Activated T-helper 1 cell treated with anti-CD3 and anti-CD28 coated beads, Interleukin-12 subunit alpha, Interleukin-12 subunit beta, Interleukin-2, Interleukin-4 antibody, amounts not matched to agents 30 ng/mL and 10 ng/mL and 1 ng/mL, durations not matched to agents 14 hours and 24 hours and 36 hours (primary cell): ENCODE measurements around the gene LRFN4. TPM values are rescaled to one million over a fixed set of nuclear protein-coding genes. Genes with fewer than 3 reads are reported as not detected.

Experiments
- DNase-seq: peaks from one replicate; pipeline ENCODE4 v3.0.0; 2021; ENCODE audit warnings: low spot score
- H3K27ac Mint-ChIP-seq: one replicate; pipeline ENCODE4 v1.8.0; 2021; ENCODE audit warnings: mild to moderate bottlenecking, mixed read lengths
- H3K27me3 Mint-ChIP-seq: one replicate; pipeline ENCODE4 v1.8.0; 2022; ENCODE audit warnings: mild to moderate bottlenecking, moderate library complexity, mixed read lengths; ENCODE audit not compliant: insufficient read depth
- H3K36me3 Mint-ChIP-seq: one replicate; pipeline ENCODE4 v1.8.0; 2021; ENCODE audit warnings: low read depth, mixed read lengths
- H3K4me1 Mint-ChIP-seq: one replicate; pipeline ENCODE4 v1.8.0; 2021; ENCODE audit warnings: low read depth, mixed read lengths
- H3K4me3 Mint-ChIP-seq: one replicate; pipeline ENCODE4 v1.8.0; 2021; ENCODE audit warnings: mild to moderate bottlenecking, moderate library complexity, mixed read lengths
- H3K9me3 Mint-ChIP-seq: one replicate; pipeline ENCODE4 v1.8.0; 2021; ENCODE audit warnings: mixed read lengths
- intact Hi-C: fragments of 100-400 bp; cut with micrococcal nuclease; formaldehyde crosslinking; loops from one replicate; pipeline ENCODE4 v1.15.1; 2024
- total RNA-seq: library from RNA; stranded (reverse); gene quantifications from 2 replicates; pipeline ENCODE4 v1.2.3, GENCODE V29; 2022

LRFN4 gene
- total RNA-seq, 1 donor from 2014 or later: 49.6 TPM

DNA sequence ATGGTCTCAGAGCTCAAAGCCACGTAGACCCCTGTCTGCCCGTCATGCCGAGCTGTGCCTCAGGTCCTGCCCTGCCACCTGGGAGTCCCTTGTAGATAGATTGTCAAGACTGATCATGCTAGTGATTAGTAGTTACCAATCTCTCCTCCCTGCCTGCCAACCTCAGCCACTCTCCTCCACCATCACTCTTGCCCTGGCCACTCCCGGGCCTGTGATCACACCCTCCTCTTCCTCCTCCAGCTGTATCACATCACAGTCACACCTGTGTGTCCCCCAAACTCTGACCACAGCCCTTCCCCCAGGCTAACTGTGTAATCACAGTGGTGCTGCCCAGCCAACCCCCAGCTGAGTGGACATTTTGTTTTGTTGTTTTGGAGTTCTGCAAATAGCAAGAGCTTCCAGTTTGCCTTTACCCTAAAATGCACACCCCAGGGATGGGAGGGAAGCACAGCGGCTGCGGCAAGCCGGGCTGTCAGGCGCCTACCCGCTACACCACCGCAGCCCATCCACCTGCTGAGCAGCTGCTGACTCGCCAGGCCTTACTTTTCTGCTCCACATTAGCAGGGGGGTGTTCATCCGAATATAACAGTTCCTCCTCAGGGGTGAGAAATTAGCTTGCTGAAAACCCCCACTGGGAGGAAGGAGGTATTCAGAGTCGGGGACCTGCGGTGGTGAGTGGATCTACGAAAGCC is 45.8 kb downstream of the LRFN4 start:
- Mint-ChIP-seq H3K36me3 (no peaks in the 10 kb centered on the region), H3K4me1 (no peaks in the 10 kb centered on the region), H3K27ac (no peak overlapping the region), H3K27me3 (peaks cover 5% of the 10 kb centered on the region), H3K4me3 (no peak overlapping the region), H3K9me3 (no peaks in the 10 kb centered on the region)
- intact Hi-C loops: no loop called here
- no peak for DNase-seq

DNA sequence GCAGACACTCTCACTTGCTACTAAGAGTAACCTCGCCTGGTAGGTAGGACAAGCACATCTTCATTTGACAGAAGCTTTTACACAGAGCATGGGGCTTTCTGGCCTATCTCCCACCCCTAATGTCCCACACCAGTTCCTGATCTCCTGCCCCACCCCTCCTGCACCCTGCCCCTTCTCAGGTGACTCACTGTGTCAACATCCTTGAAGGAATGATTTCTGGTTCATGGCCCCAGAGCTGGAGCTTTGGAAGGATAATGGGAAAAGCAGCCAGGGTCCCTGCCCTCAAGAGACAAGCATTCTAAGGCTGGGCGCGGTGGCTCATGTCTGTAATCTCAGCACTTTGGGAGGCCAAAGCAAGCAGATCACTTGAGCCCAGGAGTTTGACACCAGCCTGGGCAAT is 47.2 kb downstream of the LRFN4 start:
- H3K4me1 Mint-ChIP-seq: no peaks in the 10 kb centered on the region
- intact Hi-C loops: no loop called here
- no peaks in the 10 kb centered on the region for H3K36me3 Mint-ChIP-seq
- H3K27ac Mint-ChIP-seq: no peak overlapping the region
- no peaks in the 10 kb centered on the region for H3K9me3 Mint-ChIP-seq
- DNase-seq: no peak
- H3K27me3 Mint-ChIP-seq: peaks cover 5% of the 10 kb centered on the region
- no peak overlapping the region for H3K4me3 Mint-ChIP-seq

DNA sequence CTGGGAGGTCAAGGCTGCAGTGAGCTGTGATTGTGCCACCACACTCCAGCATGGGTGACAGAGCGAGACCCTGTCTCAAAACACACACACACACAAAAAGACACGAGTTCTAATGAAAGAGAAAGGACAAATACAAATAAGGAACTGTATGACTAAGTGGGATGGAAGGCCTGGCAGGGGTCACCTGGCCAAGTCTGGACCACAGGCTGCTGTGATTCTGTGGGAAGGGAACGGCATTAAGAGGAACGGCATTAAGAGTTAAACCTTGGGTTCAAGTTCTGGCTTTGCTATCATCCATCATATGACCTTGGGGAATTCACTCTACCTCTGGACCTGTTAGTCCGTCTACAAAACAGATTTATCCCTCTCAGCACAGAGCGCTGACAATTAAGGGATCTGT is 47.7 kb downstream of the LRFN4 start:
- intact Hi-C loops: no loop called here
- Mint-ChIP-seq H3K4me3 (no peak overlapping the region), H3K4me1 (no peaks in the 10 kb centered on the region), H3K36me3 (no peaks in the 10 kb centered on the region), H3K27ac (no peak overlapping the region), H3K9me3 (no peaks in the 10 kb centered on the region), H3K27me3 (peaks cover 5% of the 10 kb centered on the region)
- DNase-seq: no peak

GRCh38 chr11:66904981-66905521 is 48.2 kb downstream of the LRFN4 start:
- peaks cover 5% of the 10 kb centered on the region for H3K27me3 Mint-ChIP-seq
- intact Hi-C loops: no loop called here
- no peak overlapping the region for H3K27ac Mint-ChIP-seq
- no peaks in the 10 kb centered on the region for H3K4me1 Mint-ChIP-seq
- H3K9me3 Mint-ChIP-seq: no peaks in the 10 kb centered on the region
- no peaks in the 10 kb centered on the region for H3K36me3 Mint-ChIP-seq
- DNase-seq: no peak
- H3K4me3 Mint-ChIP-seq: no peak overlapping the region

GRCh38 chr11:66905631-66906030 is 48.8 kb downstream of the LRFN4 start:
- Mint-ChIP-seq H3K27ac (no peak overlapping the region), H3K36me3 (no peaks in the 10 kb centered on the region), H3K27me3 (peaks cover 5% of the 10 kb centered on the region), H3K4me1 (no peaks in the 10 kb centered on the region), H3K9me3 (no peaks in the 10 kb centered on the region), H3K4me3 (no peak overlapping the region)
- intact Hi-C loops: no loop called here
- DNase-seq: no peak

DNA sequence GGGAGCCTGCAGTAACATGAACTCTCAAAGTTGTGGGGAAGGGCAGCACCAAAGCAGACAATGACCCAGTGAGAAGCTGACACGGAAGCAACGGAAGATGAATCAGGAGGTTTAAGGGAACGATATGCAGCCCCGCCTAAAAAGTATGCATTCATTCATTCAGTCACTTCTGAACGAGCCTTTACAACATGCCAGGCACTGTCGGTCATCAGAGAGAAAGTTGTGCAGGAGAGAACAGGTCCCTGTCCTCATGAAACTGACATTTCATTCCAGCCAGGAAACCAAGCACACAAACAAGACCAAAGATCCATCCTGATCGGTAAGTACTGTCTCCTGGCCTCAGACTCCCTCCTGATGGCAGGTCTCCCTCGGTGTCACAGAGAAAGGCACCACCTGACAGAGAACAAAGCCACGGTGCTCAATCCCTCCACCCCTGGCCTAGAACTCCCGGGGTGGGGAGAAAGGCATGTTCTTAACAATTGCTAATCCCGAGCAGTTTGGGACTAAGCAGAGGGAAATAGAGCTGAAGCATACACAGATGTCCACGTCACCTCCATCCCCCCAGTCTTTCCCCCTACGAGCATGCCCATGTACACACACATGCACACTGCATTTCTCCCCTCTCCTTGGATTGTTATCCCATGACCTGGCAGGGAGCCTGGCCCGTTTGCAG is 49.3 kb downstream of the LRFN4 start:
- H3K9me3 Mint-ChIP-seq: no peaks in the 10 kb centered on the region
- H3K36me3 Mint-ChIP-seq: no peaks in the 10 kb centered on the region
- H3K4me3 Mint-ChIP-seq: no peak overlapping the region
- DNase-seq: no peak
- peaks cover 2% of the 10 kb centered on the region for H3K27me3 Mint-ChIP-seq
- intact Hi-C loops: no loop called here
- no peaks in the 10 kb centered on the region for H3K4me1 Mint-ChIP-seq
- no peak overlapping the region for H3K27ac Mint-ChIP-seq

GRCh38 chr11:66907751-66908630 is 51.1 kb downstream of the LRFN4 start:
- H3K36me3 Mint-ChIP-seq: no peaks in the 10 kb centered on the region
- intact Hi-C loops: no loop called here
- DNase-seq: no peak
- no peak overlapping the region for H3K4me3 Mint-ChIP-seq
- no peaks in the 10 kb centered on the region for H3K4me1 Mint-ChIP-seq
- H3K27me3 Mint-ChIP-seq: peaks cover 2% of the 10 kb centered on the region
- H3K9me3 Mint-ChIP-seq: no peaks in the 10 kb centered on the region
- H3K27ac Mint-ChIP-seq: no peak overlapping the region

DNA sequence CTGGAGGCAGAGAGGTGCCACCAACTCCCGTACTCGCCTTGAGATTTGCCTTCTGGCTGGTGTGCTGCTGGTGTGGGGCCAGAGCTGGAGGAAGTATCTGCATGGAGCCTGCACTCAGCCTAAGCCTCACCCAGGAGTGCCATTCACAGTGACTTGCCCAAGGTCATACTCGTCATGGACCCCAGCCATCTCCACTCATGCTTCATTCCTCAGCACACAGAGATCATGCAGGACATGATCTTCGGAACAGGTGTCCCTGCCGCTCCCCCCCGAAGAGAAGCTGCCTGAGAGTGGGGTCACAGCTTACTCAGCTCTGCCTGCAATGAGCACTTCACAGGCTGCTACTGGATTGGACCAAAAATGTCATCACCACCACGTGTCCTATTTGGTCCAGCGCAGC is 52.3 kb downstream of the LRFN4 start:
- Mint-ChIP-seq H3K27me3 (peaks cover 2% of the 10 kb centered on the region), H3K9me3 (no peaks in the 10 kb centered on the region), H3K4me3 (no peak overlapping the region), H3K4me1 (no peaks in the 10 kb centered on the region), H3K27ac (no peak overlapping the region), H3K36me3 (no peaks in the 10 kb centered on the region)
- DNase-seq: no peak
- intact Hi-C loops: no loop called here

DNA sequence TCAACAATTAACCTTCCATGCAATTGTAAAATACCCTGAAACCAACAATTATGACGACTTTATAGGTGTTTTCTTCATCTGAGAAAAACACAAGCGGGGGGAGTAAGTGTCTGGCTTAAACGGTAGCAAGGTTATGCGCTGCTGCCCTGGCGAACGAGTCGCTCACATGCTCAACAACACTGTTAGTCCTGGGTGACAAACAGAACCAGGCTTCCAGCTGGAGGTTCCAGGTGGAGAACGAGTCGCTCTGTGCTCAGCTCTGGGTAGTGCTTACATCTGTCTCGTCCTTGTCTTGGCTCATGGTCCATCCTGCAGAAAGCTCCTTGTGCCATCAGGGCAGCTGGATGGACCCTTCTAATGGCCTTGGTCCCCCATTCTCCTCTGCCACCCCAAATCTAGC is 53.2 kb downstream of the LRFN4 start:
- no peaks in the 10 kb centered on the region for H3K9me3 Mint-ChIP-seq
- no peak overlapping the region for H3K4me3 Mint-ChIP-seq
- H3K27me3 Mint-ChIP-seq: no peaks in the 10 kb centered on the region
- intact Hi-C loops: no loop called here
- no peak overlapping the region for H3K27ac Mint-ChIP-seq
- no peaks in the 10 kb centered on the region for H3K4me1 Mint-ChIP-seq
- H3K36me3 Mint-ChIP-seq: no peaks in the 10 kb centered on the region
- no peak for DNase-seq

Other genes with a start within 250 kb of the LRFN4 start
- 198 and 200 TPM in 2 replicates for gene RBM14, start 240.4 kb upstream of the LRFN4 start, total RNA-seq
- gene RBM4, start 218.4 kb upstream of the LRFN4 start, total RNA-seq: 131 and 133 TPM in 2 replicates
- gene RBM4B, start 179.2 kb upstream of the LRFN4 start, total RNA-seq: 14.3 and 16.6 TPM in 2 replicates
- gene SPTBN2, start 127.8 kb upstream of the LRFN4 start, total RNA-seq: 0.91 and 1.1 TPM in 2 replicates
- 30.9 and 34.4 TPM in 2 replicates for gene RCE1, start 13.6 kb upstream of the LRFN4 start, total RNA-seq
- gene PC, start 101.3 kb downstream of the LRFN4 start, total RNA-seq: 11.2 and 15.9 TPM in 2 replicates
- not detected in 2 replicates for gene C11orf86, start 118.2 kb downstream of the LRFN4 start, total RNA-seq
- gene SYT12, start 166.1 kb downstream of the LRFN4 start, total RNA-seq: not detected in 2 replicates
- 0.39 and 0.44 TPM in 2 replicates for gene RHOD, start 199.8 kb downstream of the LRFN4 start, total RNA-seq